B cell (primary cell): ENCODE measurements around the gene NAALADL1. TPM values are rescaled to one million over a fixed set of nuclear protein-coding genes. Genes with fewer than 3 reads are reported as not detected.

ENCODE experiments used
- ATAC-seq: fragments of 200-7000 bp; cut with Tn5 transposase; one replicate; pipeline ENCODE4 v1.10.0; 2021; ENCODE audit warnings: low read depth, mild to moderate bottlenecking, moderate number of reproducible peaks, moderate library complexity
- CTCF ChIA-PET: fragments of 350-600 bp; sonication (Branson Sonifier 250); formaldehyde crosslinking; loops from one replicate; lab custom pipeline; 2021; ENCODE audit warnings: antibody characterized with exemption, inconsistent platforms; lab: Charles Lee
- POLR2A ChIA-PET: fragments of 350-600 bp; sonication (Branson Sonifier 250); formaldehyde crosslinking; loops from one replicate; lab custom pipeline; 2021; ENCODE audit warnings: antibody characterized with exemption; lab: Charles Lee
- DNase-seq: peaks from one replicate; pipeline ENCODE4 v3.0.0; 2013
- H2AFZ ChIP-seq: 2 replicates; pipeline ENCODE4 v1.6.1; 2012; ENCODE audit warnings: mild to moderate bottlenecking, low read depth, low read length; ENCODE audit not compliant: insufficient read depth, poor library complexity, severe bottlenecking
- H3K27ac ChIP-seq, 2 donors: 1 replicate in 1 of 2; 2 replicates in 1 of 2; pipeline ENCODE4 v1.5.1; 2012 to 2013; ENCODE audit warnings: low read length in 2 of 2, mild to moderate bottlenecking in 2 of 2, moderate library complexity in 1 of 2
- H3K27me3 ChIP-seq, 4 experiments: fragments of 200-600 bp in 1 of 4; sonication (generic) in 1 of 4; replicated peaks in 1 of 4; 1 replicate in 2 of 4; 2 replicates in 2 of 4; pipeline versions ENCODE4 v1.6.1 to v1.7.0; 2013 to 2016; ENCODE audit warnings: low read length in 3 of 4, mild to moderate bottlenecking in 2 of 4, mixed read lengths in 1 of 4, moderate library complexity in 1 of 4; ENCODE audit not compliant: insufficient read depth in 4 of 4, control insufficient read depth in 3 of 4; ENCODE audit errors: control extremely low read depth in 1 of 4
- H3K36me3 ChIP-seq, 2 experiments: replicated peaks in 1 of 2; 1 replicate in 1 of 2; 2 replicates in 1 of 2; pipeline versions ENCODE4 v1.6.1 to v1.7.1; 2013; ENCODE audit warnings: low read length in 1 of 2; ENCODE audit not compliant: insufficient read depth in 2 of 2, control insufficient read depth in 1 of 2; ENCODE audit errors: control extremely low read depth in 1 of 2, extremely low read depth in 1 of 2
- H3K4me1 ChIP-seq, 2 donors: fragments of 200-600 bp in 1 of 2; sonication (generic) in 1 of 2; 1 replicate in 1 of 2; 2 replicates in 1 of 2; pipeline versions ENCODE4 v1.5.1 to v1.6.1; 2013 to 2017; ENCODE audit warnings: low read length in 2 of 2; ENCODE audit not compliant: control insufficient read depth in 2 of 2, insufficient read depth in 2 of 2
- H3K4me2 ChIP-seq: replicated peaks from 2 replicates; pipeline ENCODE3; 2012; ENCODE audit warnings: mild to moderate bottlenecking, low read depth, low read length; ENCODE audit not compliant: poor library complexity, severe bottlenecking
- H3K4me3 ChIP-seq, 5 experiments: fragments of 200-600 bp in 1 of 5; sonication (generic) in 1 of 5; 1 replicate in 3 of 5; 2 replicates in 2 of 5; pipeline versions ENCODE4 v1.5.1 to v1.7.0; 2011 to 2016; ENCODE audit warnings: low read length in 4 of 5, mild to moderate bottlenecking in 4 of 5, low read depth in 2 of 5, control low read depth in 1 of 5, moderate library complexity in 1 of 5; ENCODE audit not compliant: insufficient read depth in 1 of 5; ENCODE audit errors: control extremely low read depth in 1 of 5, extremely low read depth in 1 of 5
- H3K79me2 ChIP-seq: fragments of 200-600 bp; sonication (generic); one replicate; pipeline ENCODE4 v1.6.0; 2016; ENCODE audit warnings: low read length; ENCODE audit not compliant: control insufficient read depth, insufficient read depth
- H3K9ac ChIP-seq: fragments of 200-600 bp; sonication (generic); 2 replicates; pipeline ENCODE4 v1.6.1; 2017; ENCODE audit warnings: mild to moderate bottlenecking, low read length, moderate library complexity
- H3K9me3 ChIP-seq, 3 donors: one replicate each; pipeline versions ENCODE4 v1.6.1 to v1.7.1; 2013; ENCODE audit warnings: low read length in 2 of 3; ENCODE audit not compliant: control insufficient read depth in 2 of 3, insufficient read depth in 1 of 3; ENCODE audit errors: control extremely low read depth in 1 of 3
- H4K20me1 ChIP-seq: 2 replicates; pipeline ENCODE4 v1.6.0; 2012; ENCODE audit warnings: mild to moderate bottlenecking, low read length; ENCODE audit not compliant: insufficient read depth, control insufficient read depth, poor library complexity, severe bottlenecking
- H3K27ac Mint-ChIP-seq: one replicate; pipeline ENCODE4 v1.8.0; 2021; ENCODE audit warnings: mixed read lengths
- H3K27me3 Mint-ChIP-seq: one replicate; pipeline ENCODE4 v1.8.0; 2021; ENCODE audit warnings: mixed read lengths
- H3K4me1 Mint-ChIP-seq: one replicate; pipeline ENCODE4 v1.8.0; 2021; ENCODE audit warnings: mixed read lengths
- H3K4me3 Mint-ChIP-seq: one replicate; pipeline ENCODE4 v1.8.0; 2021; ENCODE audit warnings: mixed read lengths
- H3K9me3 Mint-ChIP-seq: one replicate; pipeline ENCODE4 v1.8.0; 2022; ENCODE audit warnings: mixed read lengths; ENCODE audit not compliant: insufficient read depth
- CTCF ChIP-seq: fragments of 200-600 bp; IDR thresholded peaks from one replicate; pipeline ENCODE4 v1.8.0; 2022; ENCODE audit warnings: antibody characterized with exemption, mild to moderate bottlenecking
- EZH2 ChIP-seq: IDR thresholded peaks from 2 replicates; pipeline ENCODE4 v1.6.1; 2012; ENCODE audit warnings: borderline replicate concordance, low read depth, mild to moderate bottlenecking, moderate library complexity, low read length; ENCODE audit not compliant: insufficient read depth, poor library complexity, severe bottlenecking
- WGBS: methylation state at CpG from one replicate; pipeline ENCODE4 v1.1.5; 2013; ENCODE audit warnings: missing lambda C conversion rate; ENCODE audit not compliant: insufficient coverage; 5-methylcytosine and 5-hydroxymethylcytosine counted together
- intact Hi-C: fragments of 100-400 bp; cut with micrococcal nuclease; formaldehyde crosslinking; loops from one replicate; pipeline ENCODE4 v1.10.0; 2022
- polyA plus RNA-seq: library from polyadenylated mRNA; depleted of rRNA; stranded (reverse); fragments of >200 nt; gene quantifications from 2 replicates; pipeline ENCODE4 v1.2.3, GENCODE V29; 2012
- total RNA-seq, 2 donors: library from RNA; stranded (reverse); fragments of 120-200 nt in 1 of 2; gene quantifications; 1 replicate in 1 of 2; 2 replicates in 1 of 2; pipeline versions ENCODE4 v1.2.3 to v1.2.4, GENCODE V29; 2013 to 2022

Gene NAALADL1
- total and polyA plus RNA-seq, 2 donors (not counting 1 experiment from before 2014, with no cell fraction given): 23.0 to 40.2 TPM

- H3K27me3 Mint-ChIP-seq: no peaks in the 10 kb centered on the region
- H3K9me3 Mint-ChIP-seq: no peaks in the 10 kb centered on the region
- ATAC-seq (no peak), DNase-seq (no peak)
- H3K9ac ChIP-seq: no peak overlapping the region
- peaks cover 0 to 3% (median 0%) of the 10 kb centered on the region in 3 donors for H3K9me3 ChIP-seq
- H3K27ac ChIP-seq: no peak overlapping the region
- H4K20me1 ChIP-seq: no peaks in the 10 kb centered on the region
- TF ChIP-seq CTCF: no peak
- TF ChIP-seq EZH2: no peak
- no peak overlapping the region for H3K27ac Mint-ChIP-seq
- peaks cover 10 to 14% of the 10 kb centered on the region in 2 donors for H3K4me1 ChIP-seq
- no peak overlapping the region for H2AFZ ChIP-seq
- H3K4me1 Mint-ChIP-seq: peaks cover 17% of the 10 kb centered on the region
- CTCF ChIA-PET: interaction anchor here (1.3 kb wide), 1 partner anchor 43 kb away, joined by 3 read pairs; the partner anchor contains the start of gene ARL2
- intact Hi-C loops: no loop called here
- POLR2A ChIA-PET: interaction anchor here (0.7 kb wide), 1 partner anchor 36 kb away, joined by 4 read pairs; no protein-coding TSS in a partner anchor
- no peak overlapping the region for H3K4me3 Mint-ChIP-seq
- peaks cover 0 to 2% (median 1%) of the 10 kb centered on the region in 4 experiments for H3K27me3 ChIP-seq
- H3K79me2 ChIP-seq: no peaks in the 10 kb centered on the region
- no peaks in the 10 kb centered on the region for H3K36me3 ChIP-seq
- H3K4me3 ChIP-seq: no peak overlapping the region
- no peak overlapping the region for H3K4me2 ChIP-seq
- WGBS: 86% methylated on average over 3 of the region's 6 CpGs
Measured at GRCh38 chr11:65056999-65057398, 1.4 kb downstream of the NAALADL1 start.

GRCh38 chr11:65055538-65055937, 2.8 kb downstream of the NAALADL1 start:
- POLR2A ChIA-PET: no interaction called here

More at GRCh38 chr11:65055538-65055937, 2.8 kb downstream of the NAALADL1 start:
- no peak for ATAC-seq
- H3K9ac ChIP-seq: no peak overlapping the region
- H3K27me3 Mint-ChIP-seq: no peaks in the 10 kb centered on the region
- WGBS: no CpG with 5 or more reads among the region's 1 CpG
- no peaks in the 10 kb centered on the region for H3K9me3 Mint-ChIP-seq
- TF ChIP-seq EZH2: no peak
- no peak for TF ChIP-seq CTCF
- no peak for DNase-seq
- no peak overlapping the region for H2AFZ ChIP-seq
- H3K79me2 ChIP-seq: no peaks in the 10 kb centered on the region
- intact Hi-C loops: no loop called here
- no peak overlapping the region for H3K4me3 Mint-ChIP-seq
- no peaks in the 10 kb centered on the region for H3K9me3 ChIP-seq
- H3K4me1 Mint-ChIP-seq: peaks cover 17% of the 10 kb centered on the region
- no peak overlapping the region for H3K27ac Mint-ChIP-seq
- no peak overlapping the region for H3K4me2 ChIP-seq
- H3K36me3 ChIP-seq: no peaks in the 10 kb centered on the region
- H3K27me3 ChIP-seq: peaks cover 0 to 2% (median 1%) of the 10 kb centered on the region in 4 experiments
- H4K20me1 ChIP-seq: no peaks in the 10 kb centered on the region
- CTCF ChIA-PET: no interaction called here
- peaks cover 10 to 14% of the 10 kb centered on the region in 2 donors for H3K4me1 ChIP-seq
- H3K4me3 ChIP-seq: no peak overlapping the region
- no peak overlapping the region for H3K27ac ChIP-seq
